ENCODE data around the gene ACY1.
"Not testable (repeated sequence)": the region's sequence is repeated elsewhere in the genome, so short reads cannot be mapped to it uniquely, and the experiment has no call there.

ACY1 gene

GRCh38 chr3:52024765-52025452, 41.6 kb downstream of the ACY1 start:
- H3K27ac ChIP-seq (ENCODE audit: low read length) = no peak overlapping the region
- H3K4me1 ChIP-seq (ENCODE audit: control insufficient read depth in 1 of 2, insufficient read depth in 2 of 2, low read length in 2 of 2) = peaks cover 8 to 18% of the 10 kb centered on the region in 2 donors
- no peaks in the 10 kb centered on the region for H3K9me3 ChIP-seq (ENCODE audit: control insufficient read depth in 1 of 2, low read length in 2 of 2)
- H3K4me3 ChIP-seq (ENCODE audit: low read depth in 1 of 2, low read length in 2 of 2) = no peak overlapping the region
- H3K36me3 ChIP-seq (ENCODE audit: control insufficient read depth in 1 of 2, insufficient read depth in 2 of 2, low read length in 2 of 2) = no peaks in the 10 kb centered on the region
- H3K27me3 ChIP-seq (ENCODE audit: low read depth, low read length) = no peaks in the 10 kb centered on the region

DNA sequence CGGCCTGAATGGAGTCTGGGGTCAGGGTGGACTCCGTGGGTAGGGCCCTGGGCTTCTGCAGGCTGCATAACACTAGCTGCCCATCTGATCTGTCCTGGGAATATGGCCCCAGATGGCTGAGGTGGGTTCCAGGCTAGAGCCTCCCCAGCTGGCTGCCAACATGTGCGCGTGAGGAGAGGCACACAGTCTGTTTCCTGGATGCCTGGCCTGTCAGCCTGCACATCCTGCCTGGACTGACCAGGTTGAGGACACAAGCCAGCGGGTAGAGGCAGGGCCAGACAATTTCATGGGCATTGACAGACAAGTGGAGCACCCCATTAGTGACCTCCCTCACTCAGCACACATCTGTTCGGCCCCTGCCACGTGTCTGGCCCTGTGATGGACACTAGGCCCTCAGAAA, 42.1 kb downstream of the ACY1 start:
- Histone ChIP-seq H3K4me1 (ENCODE audit: control insufficient read depth in 1 of 2, insufficient read depth in 2 of 2, low read length in 2 of 2) (peaks cover 8 to 17% of the 10 kb centered on the region in 2 donors), H3K27ac (ENCODE audit: low read length) (no peak overlapping the region)

GRCh38 chr3:52026041-52026440, 42.7 kb downstream of the ACY1 start:
- peaks cover 8 to 17% of the 10 kb centered on the region in 2 donors for H3K4me1 ChIP-seq (ENCODE audit: control insufficient read depth in 1 of 2, insufficient read depth in 2 of 2, low read length in 2 of 2)
- no peaks in the 10 kb centered on the region for H3K9me3 ChIP-seq (ENCODE audit: control insufficient read depth in 1 of 2, low read length in 2 of 2)
- no peak overlapping the region for H3K27ac ChIP-seq (ENCODE audit: low read length)
- no peak overlapping the region for H3K4me3 ChIP-seq (ENCODE audit: low read depth in 1 of 2, low read length in 2 of 2)
- no peaks in the 10 kb centered on the region for H3K27me3 ChIP-seq (ENCODE audit: low read depth, low read length)
- H3K36me3 ChIP-seq (ENCODE audit: control insufficient read depth in 1 of 2, insufficient read depth in 2 of 2, low read length in 2 of 2) = no peaks in the 10 kb centered on the region

More for the DNA sequence above, 42.1 kb downstream of the ACY1 start:
- Histone ChIP-seq H3K4me3 (ENCODE audit: low read depth in 1 of 2, low read length in 2 of 2) (no peak overlapping the region), H3K9me3 (ENCODE audit: control insufficient read depth in 1 of 2, low read length in 2 of 2) (no peaks in the 10 kb centered on the region), H3K27me3 (ENCODE audit: low read depth, low read length) (no peaks in the 10 kb centered on the region), H3K36me3 (ENCODE audit: control insufficient read depth in 1 of 2, insufficient read depth in 2 of 2, low read length in 2 of 2) (no peaks in the 10 kb centered on the region)

DNA sequence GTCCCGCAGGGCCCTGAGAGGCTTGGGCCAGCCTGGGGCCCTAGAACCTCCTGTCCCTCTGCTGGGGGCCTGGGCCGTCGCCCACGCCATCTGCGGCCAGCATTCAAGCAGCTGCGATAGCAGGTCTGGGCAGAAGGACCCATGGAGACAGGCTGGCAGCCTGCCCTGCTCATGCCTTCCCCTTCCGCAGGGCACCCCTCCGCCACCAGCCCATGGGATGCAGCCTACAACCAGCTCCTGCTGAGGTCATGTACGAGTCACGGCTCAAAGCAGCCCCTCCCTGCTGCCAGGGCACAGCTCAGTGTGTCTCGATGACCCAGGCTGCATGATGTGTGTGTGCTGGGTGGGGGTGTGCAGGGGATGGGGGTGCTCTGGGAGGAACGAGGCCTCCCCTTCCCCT, 45.2 kb downstream of the ACY1 start:
- no peaks in the 10 kb centered on the region for H3K36me3 ChIP-seq (ENCODE audit: control insufficient read depth in 1 of 2, insufficient read depth in 2 of 2, low read length in 2 of 2)
- no peaks in the 10 kb centered on the region for H3K27me3 ChIP-seq (ENCODE audit: low read depth, low read length)
- H3K4me3 ChIP-seq (ENCODE audit: low read depth in 1 of 2, low read length in 2 of 2) = no peak overlapping the region
- H3K9me3 ChIP-seq (ENCODE audit: control insufficient read depth in 1 of 2, low read length in 2 of 2) = no peaks in the 10 kb centered on the region
- H3K27ac ChIP-seq (ENCODE audit: low read length) = no peak overlapping the region
- H3K4me1 ChIP-seq (ENCODE audit: control insufficient read depth in 1 of 2, insufficient read depth in 2 of 2, low read length in 2 of 2) = no peaks in the 10 kb centered on the region

DNA sequence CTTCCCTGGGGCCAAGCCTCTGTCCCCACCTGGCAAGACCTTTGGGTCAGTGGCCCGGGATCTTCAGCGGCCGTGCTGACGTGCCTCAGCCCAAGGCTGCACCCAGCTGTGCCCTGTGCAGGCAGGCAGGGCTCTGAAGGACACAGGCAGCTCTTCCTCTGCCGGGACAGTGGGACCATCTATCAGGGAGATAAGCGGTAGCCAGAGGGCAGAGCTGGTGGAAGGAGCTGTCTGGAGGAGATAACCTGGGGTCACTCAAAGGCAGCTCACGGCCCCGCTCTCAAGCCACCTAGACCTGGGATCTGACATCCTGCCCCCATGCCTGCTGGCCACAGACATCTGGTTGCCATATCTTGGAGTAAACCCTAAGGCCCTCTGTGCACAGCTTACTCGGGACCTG, 45.7 kb downstream of the ACY1 start:
- Histone ChIP-seq H3K27me3 (ENCODE audit: low read depth, low read length) (no peaks in the 10 kb centered on the region), H3K9me3 (ENCODE audit: control insufficient read depth in 1 of 2, low read length in 2 of 2) (no peaks in the 10 kb centered on the region), H3K4me3 (ENCODE audit: low read depth in 1 of 2, low read length in 2 of 2) (no peak overlapping the region), H3K27ac (ENCODE audit: low read length) (no peak overlapping the region), H3K4me1 (ENCODE audit: control insufficient read depth in 1 of 2, insufficient read depth in 2 of 2, low read length in 2 of 2) (no peaks in the 10 kb centered on the region), H3K36me3 (ENCODE audit: control insufficient read depth in 1 of 2, insufficient read depth in 2 of 2, low read length in 2 of 2) (no peaks in the 10 kb centered on the region)

- H3K27me3 ChIP-seq (ENCODE audit: low read depth, low read length) = no peaks in the 10 kb centered on the region
- H3K27ac ChIP-seq (ENCODE audit: low read length) = no peak overlapping the region
- no peaks in the 10 kb centered on the region for H3K36me3 ChIP-seq (ENCODE audit: control insufficient read depth in 1 of 2, insufficient read depth in 2 of 2, low read length in 2 of 2)
- no peak overlapping the region for H3K4me3 ChIP-seq (ENCODE audit: low read depth in 1 of 2, low read length in 2 of 2)
- H3K4me1 ChIP-seq (ENCODE audit: control insufficient read depth in 1 of 2, insufficient read depth in 2 of 2, low read length in 2 of 2) = no peaks in the 10 kb centered on the region
- H3K9me3 ChIP-seq (ENCODE audit: control insufficient read depth in 1 of 2, low read length in 2 of 2) = no peaks in the 10 kb centered on the region
These were observed 46.2 kb downstream of the ACY1 start for GRCh38 chr3:52029535-52029934.

DNA sequence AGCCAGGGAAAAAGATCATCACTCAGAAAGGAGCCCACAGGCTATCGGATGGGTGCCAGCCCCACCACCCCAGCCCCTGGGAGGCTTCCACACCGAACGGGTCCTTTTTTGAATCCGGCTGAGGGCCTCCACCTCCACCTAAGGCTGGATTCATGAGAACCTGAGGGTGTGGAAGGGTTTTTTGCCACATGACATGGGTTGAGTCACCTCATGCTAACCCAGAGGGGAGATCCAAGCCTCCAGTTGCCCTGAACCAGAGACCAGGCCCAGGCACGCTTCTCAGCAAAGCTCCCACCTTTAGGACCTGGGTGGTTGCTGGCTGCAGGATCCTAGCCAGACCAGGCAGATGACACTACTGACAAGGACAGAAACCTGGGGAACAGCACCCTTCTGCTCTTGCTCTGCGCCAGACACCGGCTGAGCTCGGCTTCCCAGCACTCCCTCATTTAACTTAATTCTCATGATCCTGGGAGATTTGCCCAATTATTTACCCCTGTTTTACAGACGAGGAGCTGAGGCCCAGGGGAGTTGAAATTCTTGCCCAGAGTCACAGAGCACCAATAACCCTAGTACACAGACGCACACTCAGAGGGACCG, 47.5 kb downstream of the ACY1 start:
- Histone ChIP-seq H3K27ac (ENCODE audit: low read length) (no peak overlapping the region), H3K36me3 (ENCODE audit: control insufficient read depth in 1 of 2, insufficient read depth in 2 of 2, low read length in 2 of 2) (no peaks in the 10 kb centered on the region), H3K4me1 (ENCODE audit: control insufficient read depth in 1 of 2, insufficient read depth in 2 of 2, low read length in 2 of 2) (no peaks in the 10 kb centered on the region), H3K4me3 (ENCODE audit: low read depth in 1 of 2, low read length in 2 of 2) (no peak overlapping the region), H3K9me3 (ENCODE audit: control insufficient read depth in 1 of 2, low read length in 2 of 2) (no peaks in the 10 kb centered on the region), H3K27me3 (ENCODE audit: low read depth, low read length) (no peaks in the 10 kb centered on the region)

DNA sequence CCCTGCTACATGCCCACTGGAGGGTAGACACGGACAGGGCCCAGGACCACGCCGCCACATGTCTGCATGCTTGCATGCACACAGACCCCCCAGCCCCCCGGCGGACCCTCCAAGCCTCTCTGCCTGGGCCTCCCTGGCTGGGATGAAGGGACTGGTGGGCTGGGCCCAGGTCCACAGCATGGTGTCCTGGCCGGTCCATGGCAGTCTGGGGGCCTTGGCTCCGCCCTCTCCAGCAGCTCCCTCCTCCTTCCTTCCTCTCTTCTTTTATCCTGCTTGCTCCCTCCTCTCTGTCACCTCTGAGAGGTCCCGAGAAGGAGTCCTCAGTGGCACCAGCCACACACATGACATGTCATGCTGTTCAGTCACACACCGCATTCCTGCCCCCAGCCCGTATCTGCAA, 48.6 kb downstream of the ACY1 start:
- H3K27me3 ChIP-seq (ENCODE audit: low read depth, low read length) = no peaks in the 10 kb centered on the region
- no peaks in the 10 kb centered on the region for H3K9me3 ChIP-seq (ENCODE audit: control insufficient read depth in 1 of 2, low read length in 2 of 2)
- no peaks in the 10 kb centered on the region for H3K4me1 ChIP-seq (ENCODE audit: control insufficient read depth in 1 of 2, insufficient read depth in 2 of 2, low read length in 2 of 2)
- H3K4me3 ChIP-seq (ENCODE audit: low read depth in 1 of 2, low read length in 2 of 2) = no peak overlapping the region
- no peaks in the 10 kb centered on the region for H3K36me3 ChIP-seq (ENCODE audit: control insufficient read depth in 1 of 2, insufficient read depth in 2 of 2, low read length in 2 of 2)
- H3K27ac ChIP-seq (ENCODE audit: low read length) = no peak overlapping the region

- Histone ChIP-seq H3K36me3 (ENCODE audit: control insufficient read depth in 1 of 2, insufficient read depth in 2 of 2, low read length in 2 of 2) (no peaks in the 10 kb centered on the region), H3K9me3 (ENCODE audit: control insufficient read depth in 1 of 2, low read length in 2 of 2) (no peaks in the 10 kb centered on the region), H3K27me3 (ENCODE audit: low read depth, low read length) (no peaks in the 10 kb centered on the region), H3K4me1 (ENCODE audit: control insufficient read depth in 1 of 2, insufficient read depth in 2 of 2, low read length in 2 of 2) (no peaks in the 10 kb centered on the region), H3K27ac (ENCODE audit: low read length) (no peak overlapping the region), H3K4me3 (ENCODE audit: low read depth in 1 of 2, low read length in 2 of 2) (no peak overlapping the region)
These were observed 49.5 kb downstream of the ACY1 start for GRCh38 chr3:52032702-52033408.

DNA sequence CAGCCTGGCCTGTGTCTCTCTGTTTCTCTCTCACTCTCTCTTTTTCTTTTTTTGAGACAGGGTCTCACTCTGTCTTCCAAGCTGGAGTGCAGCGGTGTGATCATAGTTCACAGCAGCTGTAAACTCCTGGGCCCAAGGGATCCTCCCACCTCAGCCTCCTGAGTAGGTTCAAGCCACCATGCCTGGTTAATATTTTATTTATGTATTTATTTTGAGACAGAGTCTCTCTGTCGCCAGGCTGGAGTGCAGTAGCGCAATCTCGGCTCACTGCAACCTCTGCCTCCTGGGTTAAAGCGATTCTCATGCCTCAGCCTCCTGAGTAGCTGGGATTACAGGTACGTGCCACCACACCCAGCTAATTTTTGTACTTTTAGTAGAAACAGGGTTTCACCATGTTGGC, 50.4 kb downstream of the ACY1 start:
- H3K36me3 ChIP-seq (ENCODE audit: control insufficient read depth in 1 of 2, insufficient read depth in 2 of 2, low read length in 2 of 2); H3K9me3 ChIP-seq (ENCODE audit: control insufficient read depth in 1 of 2, low read length in 2 of 2); H3K27ac ChIP-seq (ENCODE audit: low read length); H3K4me1 ChIP-seq (ENCODE audit: control insufficient read depth in 1 of 2, insufficient read depth in 2 of 2, low read length in 2 of 2); H3K4me3 ChIP-seq (ENCODE audit: low read depth in 1 of 2, low read length in 2 of 2); H3K27me3 ChIP-seq (ENCODE audit: low read depth, low read length): not testable (repeated sequence)

DNA sequence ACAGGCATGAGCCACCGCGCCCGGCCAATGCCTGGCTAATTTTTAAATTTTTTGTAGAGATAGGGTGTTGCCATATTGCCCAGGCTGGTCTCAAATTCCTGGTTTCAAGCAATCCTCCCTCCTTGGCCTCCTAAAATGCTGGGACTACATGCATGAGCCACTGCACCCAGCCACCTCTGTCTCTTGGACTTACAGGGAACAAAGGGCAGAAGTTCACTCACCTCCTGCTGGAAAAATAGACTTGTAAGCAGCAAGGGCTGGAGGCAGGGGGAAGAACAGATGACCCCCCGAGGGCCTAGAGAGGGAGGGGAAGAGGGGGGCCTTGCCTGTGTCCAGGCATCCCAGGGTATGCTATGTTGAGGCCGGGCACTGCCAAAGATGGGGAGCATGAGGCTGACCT, 50.9 kb downstream of the ACY1 start:
- H3K27ac ChIP-seq (ENCODE audit: low read length) = no peak overlapping the region
- H3K36me3 ChIP-seq (ENCODE audit: control insufficient read depth in 1 of 2, insufficient read depth in 2 of 2, low read length in 2 of 2) = no peaks in the 10 kb centered on the region
- H3K4me1 ChIP-seq (ENCODE audit: control insufficient read depth in 1 of 2, insufficient read depth in 2 of 2, low read length in 2 of 2) = peaks cover 0 to 3% of the 10 kb centered on the region in 2 donors

More for the DNA sequence above, 50.9 kb downstream of the ACY1 start:
- H3K4me3 ChIP-seq (ENCODE audit: low read depth in 1 of 2, low read length in 2 of 2) = no peak overlapping the region
- no peaks in the 10 kb centered on the region for H3K27me3 ChIP-seq (ENCODE audit: low read depth, low read length)
- no peaks in the 10 kb centered on the region for H3K9me3 ChIP-seq (ENCODE audit: control insufficient read depth in 1 of 2, low read length in 2 of 2)
